Vagina (tissue), 2 donors: ENCODE data around the gene ELAVL3. TPM values are rescaled to one million over a fixed set of nuclear protein-coding genes. Genes with fewer than 3 reads are reported as not detected.

Experiments
- DNase-seq, 2 donors: peaks; one replicate each; pipeline ENCODE4 v3.0.0-alpha.2; 2017; ENCODE audit errors: extremely low spot score in 2 of 2
- H3K27ac ChIP-seq: fragments of 200-600 bp; sonication (generic); one replicate; pipeline ENCODE4 v1.5.1; 2019
- H3K27me3 ChIP-seq: fragments of 200-600 bp; sonication (generic); one replicate; pipeline ENCODE4 v1.5.1; 2019
- H3K36me3 ChIP-seq, 2 donors: fragments of 200-600 bp; sonication (generic); one replicate each; pipeline ENCODE4 v1.5.1; 2017 to 2019
- H3K4me1 ChIP-seq: fragments of 200-600 bp; sonication (generic); one replicate; pipeline ENCODE4 v1.5.1; 2019
- H3K4me3 ChIP-seq, 2 donors: fragments of 200-600 bp; sonication (generic); 1 replicate in 1 of 2; 2 replicates in 1 of 2; pipeline ENCODE4 v1.5.1; 2016 to 2019
- H3K9me3 ChIP-seq: fragments of 200-600 bp; sonication (generic); one replicate; pipeline ENCODE4 v1.5.1; 2019
- POLR2A ChIP-seq, 2 donors: fragments of 450-650 bp; IDR thresholded peaks; one replicate each; pipeline ENCODE4 v1.6.1; 2017; ENCODE audit warnings: antibody characterized with exemption in 2 of 2, mild to moderate bottlenecking in 2 of 2, moderate library complexity in 2 of 2
- POLR2AphosphoS5 ChIP-seq, 2 donors: sonication (generic); formaldehyde crosslinking; IDR thresholded peaks; one replicate each; pipeline ENCODE4 v1.9.0; 2017; ENCODE audit warnings: antibody characterized with exemption in 2 of 2, mild to moderate bottlenecking in 2 of 2, low read depth in 1 of 2; ENCODE audit not compliant: insufficient read depth in 1 of 2
- intact Hi-C: fragments of 100-400 bp; cut with DNase I; formaldehyde crosslinking; loops from one replicate; pipeline ENCODE4 v1.15.1; 2023
- total RNA-seq: library from RNA; depleted of rRNA; stranded (reverse); fragments of >200 nt; gene quantifications from one replicate; pipeline ENCODE4 v1.2.3, GENCODE V29; 2016
- TF ChIP-seq, protein P1 (sequence below), 3 experiments: fragments of 450-650 bp in 2 of 3; fragments of 200-600 bp in 1 of 3; sonication (generic) in 1 of 3; IDR thresholded peaks; one replicate each; pipeline ENCODE4 v1.5.1; 2017 to 2019; ENCODE audit warnings: antibody characterized with exemption in 3 of 3, mild to moderate bottlenecking in 2 of 3, moderate library complexity in 2 of 3

Gene ELAVL3
- total RNA-seq, 1 donor from 2014 or later = 1.2 TPM

DNA sequence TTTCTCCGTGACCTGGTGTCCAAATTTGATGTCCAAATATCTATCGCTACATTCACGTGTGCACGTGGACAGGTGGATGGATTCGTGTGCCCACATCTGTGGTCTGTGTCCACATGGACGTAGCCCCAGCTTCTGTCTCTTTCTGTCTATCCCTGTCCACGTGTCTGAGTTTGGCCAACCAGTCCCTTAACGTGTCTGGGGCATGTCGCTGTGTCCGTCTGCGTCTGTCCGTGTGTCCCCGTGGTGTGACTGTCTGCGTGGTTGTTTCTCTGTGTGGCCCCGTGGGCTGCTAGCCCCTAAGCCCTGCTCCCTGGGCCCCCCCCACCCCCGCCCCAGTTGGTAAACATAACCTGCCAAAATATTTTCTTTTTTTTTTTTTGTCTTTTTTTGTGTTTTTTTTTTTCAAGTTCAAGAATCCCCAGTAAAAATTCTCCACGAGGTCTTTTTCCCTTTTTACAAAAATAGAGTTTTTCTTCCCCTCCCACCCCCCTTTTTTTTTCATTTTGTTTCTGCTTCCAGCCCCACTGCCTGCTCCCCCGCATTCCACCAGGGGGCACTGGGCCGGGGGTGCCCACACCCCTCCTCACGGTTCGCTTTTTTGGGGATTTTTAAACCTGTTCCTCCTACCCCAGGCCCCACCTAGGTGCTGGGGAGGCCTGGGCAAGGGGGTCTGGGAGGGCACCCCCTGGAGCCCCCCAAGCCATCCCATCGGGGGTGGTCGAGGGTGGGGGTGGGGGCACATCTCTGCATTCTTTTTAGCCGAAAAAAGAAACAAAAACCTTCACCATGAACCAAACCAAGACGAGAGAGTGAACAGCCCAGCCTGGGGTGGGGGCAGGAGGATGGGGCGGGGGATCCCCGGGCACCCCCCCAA, 27.1 kb downstream of the ELAVL3 start:
- TF ChIP-seq POLR2AphosphoS5 (IDR thresholded peaks at IDR 0.05; ENCODE audit: insufficient read depth in 1 of 2, low read depth in 1 of 2) (no peak), POLR2A (IDR thresholded peaks at IDR 0.05) (no peak)
- TF ChIP-seq, protein P1, sequence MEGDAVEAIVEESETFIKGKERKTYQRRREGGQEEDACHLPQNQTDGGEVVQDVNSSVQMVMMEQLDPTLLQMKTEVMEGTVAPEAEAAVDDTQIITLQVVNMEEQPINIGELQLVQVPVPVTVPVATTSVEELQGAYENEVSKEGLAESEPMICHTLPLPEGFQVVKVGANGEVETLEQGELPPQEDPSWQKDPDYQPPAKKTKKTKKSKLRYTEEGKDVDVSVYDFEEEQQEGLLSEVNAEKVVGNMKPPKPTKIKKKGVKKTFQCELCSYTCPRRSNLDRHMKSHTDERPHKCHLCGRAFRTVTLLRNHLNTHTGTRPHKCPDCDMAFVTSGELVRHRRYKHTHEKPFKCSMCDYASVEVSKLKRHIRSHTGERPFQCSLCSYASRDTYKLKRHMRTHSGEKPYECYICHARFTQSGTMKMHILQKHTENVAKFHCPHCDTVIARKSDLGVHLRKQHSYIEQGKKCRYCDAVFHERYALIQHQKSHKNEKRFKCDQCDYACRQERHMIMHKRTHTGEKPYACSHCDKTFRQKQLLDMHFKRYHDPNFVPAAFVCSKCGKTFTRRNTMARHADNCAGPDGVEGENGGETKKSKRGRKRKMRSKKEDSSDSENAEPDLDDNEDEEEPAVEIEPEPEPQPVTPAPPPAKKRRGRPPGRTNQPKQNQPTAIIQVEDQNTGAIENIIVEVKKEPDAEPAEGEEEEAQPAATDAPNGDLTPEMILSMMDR (IDR thresholded peaks at IDR 0.05) = no peak
- Histone ChIP-seq H3K4me3 (no peak overlapping the region), H3K36me3 (peaks cover 0 to 9% of the 10 kb centered on the region in 2 donors), H3K9me3 (no peaks in the 10 kb centered on the region), H3K27me3 (no peaks in the 10 kb centered on the region), H3K27ac (no peak overlapping the region), H3K4me1 (no peaks in the 10 kb centered on the region)
- intact Hi-C loops = loop anchor here (10.0 kb wide), 1 partner anchor 159 kb away; the partner anchor contains the start of gene TSPAN16
- DNase-seq = no peak

DNA sequence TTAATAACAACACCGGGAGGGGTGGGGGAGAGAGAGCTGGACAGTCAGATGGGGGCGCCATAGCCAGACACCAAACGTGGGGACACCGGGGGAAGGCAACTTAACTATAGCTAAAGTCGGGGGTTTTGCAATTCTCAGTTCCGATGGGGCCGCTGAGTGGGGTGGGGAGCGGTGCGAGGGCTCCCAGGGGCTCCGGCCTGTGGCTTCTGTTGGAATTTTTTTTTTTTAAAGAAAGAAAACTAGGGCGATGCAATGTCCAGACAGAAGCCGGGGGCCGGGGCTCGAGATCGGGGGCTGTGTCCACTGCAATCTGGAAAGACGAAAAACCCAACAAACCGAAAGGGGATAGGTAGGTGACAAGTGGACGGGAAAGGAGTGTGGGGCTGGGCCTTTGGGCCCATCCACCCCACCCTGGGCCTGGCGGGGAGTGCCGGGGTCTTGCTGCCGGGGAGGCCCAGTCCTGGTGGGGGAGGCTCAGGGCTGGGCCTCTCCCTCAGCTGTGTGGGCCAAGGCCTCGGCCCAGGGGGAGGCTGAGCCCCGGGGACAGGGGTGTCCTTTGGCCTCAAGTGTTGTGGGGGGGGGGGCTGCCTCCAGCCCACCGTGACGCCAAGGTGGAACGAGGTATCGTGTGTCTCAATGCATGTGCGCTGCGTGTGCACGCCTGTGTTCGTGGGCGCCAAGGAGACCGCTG, 28.1 kb downstream of the ELAVL3 start:
- TF ChIP-seq POLR2A (IDR thresholded peaks at IDR 0.05) (no peak), POLR2AphosphoS5 (IDR thresholded peaks at IDR 0.05; ENCODE audit: insufficient read depth in 1 of 2, low read depth in 1 of 2) (no peak)
- TF ChIP-seq, protein P1 (IDR thresholded peaks at IDR 0.05) = no peak
- intact Hi-C loops = loop anchor here (10.0 kb wide), 1 partner anchor 158 kb away; the partner anchor contains the start of gene TSPAN16
- no peak for DNase-seq

DNA sequence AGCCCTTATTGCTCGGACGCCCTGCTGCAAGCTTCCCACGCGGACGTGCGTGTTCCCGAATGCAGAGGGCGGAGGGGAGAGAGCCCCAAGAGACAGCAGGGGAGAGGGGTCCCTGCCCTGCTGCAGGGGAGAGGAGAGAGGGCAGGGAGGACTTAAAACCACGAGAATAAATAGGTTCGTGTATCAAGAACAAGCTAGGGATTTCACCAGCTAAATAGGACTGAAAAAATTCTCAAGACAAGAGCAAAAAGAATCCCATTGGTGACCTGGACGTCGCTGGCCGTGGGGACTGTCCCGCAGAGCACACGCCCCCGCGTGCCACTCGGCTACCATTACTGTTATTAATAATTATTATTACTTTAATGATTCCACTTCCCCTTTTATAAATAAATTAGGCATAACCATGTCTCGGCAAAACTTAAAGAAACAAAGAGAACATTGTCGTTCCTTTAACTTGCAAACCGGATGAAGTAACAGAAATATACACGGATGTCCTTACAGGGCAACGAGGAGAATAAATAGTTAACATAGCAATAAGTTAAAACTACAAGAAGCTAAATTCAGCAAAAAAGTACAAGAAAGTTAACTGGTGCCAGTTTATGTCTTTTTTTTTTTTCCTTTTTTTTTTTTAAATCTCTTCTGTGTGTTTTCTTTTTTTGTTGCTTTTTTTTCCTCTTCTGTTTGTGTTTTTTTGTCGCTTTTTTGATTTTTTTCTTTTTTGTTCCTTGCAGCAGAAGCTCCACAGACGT, 28.8 kb downstream of the ELAVL3 start:
- no peak overlapping the region for H3K4me3 ChIP-seq
- H3K27me3 ChIP-seq = no peaks in the 10 kb centered on the region
- H3K9me3 ChIP-seq = no peaks in the 10 kb centered on the region
- no peak for DNase-seq
- peaks cover 0 to 25% of the 10 kb centered on the region in 2 donors for H3K36me3 ChIP-seq
- intact Hi-C loops = loop anchor here (10.0 kb wide), 1 partner anchor 157 kb away; the partner anchor contains the start of gene TSPAN16
- H3K27ac ChIP-seq = no peak overlapping the region
- no peaks in the 10 kb centered on the region for H3K4me1 ChIP-seq
- TF ChIP-seq POLR2AphosphoS5 (IDR thresholded peaks at IDR 0.05; ENCODE audit: insufficient read depth in 1 of 2, low read depth in 1 of 2) (no peak), POLR2A (IDR thresholded peaks at IDR 0.05) (no peak)
- TF ChIP-seq, protein P1 (IDR thresholded peaks at IDR 0.05) = no peak

More for the DNA sequence above, 28.1 kb downstream of the ELAVL3 start:
- H3K27me3 ChIP-seq = no peaks in the 10 kb centered on the region
- no peaks in the 10 kb centered on the region for H3K9me3 ChIP-seq
- no peak overlapping the region for H3K27ac ChIP-seq
- no peak overlapping the region for H3K4me3 ChIP-seq
- H3K36me3 ChIP-seq = peaks cover 0 to 18% of the 10 kb centered on the region in 2 donors
- no peaks in the 10 kb centered on the region for H3K4me1 ChIP-seq

DNA sequence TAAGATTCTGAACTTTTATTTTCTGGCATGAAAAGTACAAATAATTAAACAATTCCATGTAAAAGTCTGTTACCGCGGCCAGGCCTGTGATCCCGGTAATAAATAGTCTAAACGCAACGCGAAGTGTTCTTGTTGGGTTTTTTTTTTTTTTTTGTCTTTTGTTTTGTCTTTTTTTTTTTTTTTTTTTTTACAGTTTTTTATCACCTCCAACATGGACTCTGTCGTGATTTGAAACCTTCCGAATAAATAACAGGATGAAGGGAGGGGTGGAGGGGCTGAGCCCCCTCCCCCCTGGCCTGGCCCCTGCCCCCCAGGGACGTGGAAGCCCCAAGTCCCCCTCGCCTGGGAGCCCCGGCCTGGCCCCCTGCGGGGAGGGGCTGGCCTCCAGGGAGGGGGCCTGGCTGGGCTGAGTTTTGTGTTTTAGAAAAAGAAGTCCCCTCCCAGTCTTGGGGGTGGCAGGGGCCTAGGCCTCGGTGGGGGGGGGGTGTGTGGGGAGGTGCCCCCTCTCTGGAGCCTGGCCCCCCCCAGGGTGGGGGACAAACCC, 29.4 kb downstream of the ELAVL3 start:
- intact Hi-C loops = loop anchor here (10.0 kb wide), 1 partner anchor 157 kb away; the partner anchor contains the start of gene TSPAN16
- TF ChIP-seq, protein P1 (IDR thresholded peaks at IDR 0.05) = no peak
- TF ChIP-seq POLR2AphosphoS5 (IDR thresholded peaks at IDR 0.05; ENCODE audit: insufficient read depth in 1 of 2, low read depth in 1 of 2) (no peak), POLR2A (IDR thresholded peaks at IDR 0.05) (no peak)
- H3K4me3 ChIP-seq = no peak overlapping the region

More for the DNA sequence above, 29.4 kb downstream of the ELAVL3 start:
- Histone ChIP-seq H3K27me3 (no peaks in the 10 kb centered on the region), H3K9me3 (no peaks in the 10 kb centered on the region), H3K36me3 (peaks cover 0 to 27% of the 10 kb centered on the region in 2 donors), H3K27ac (no peak overlapping the region), H3K4me1 (no peaks in the 10 kb centered on the region)
- no peak for DNase-seq
